Neural progenitor cell (in vitro differentiated cells): ENCODE data around the gene SCLT1.

ENCODE experiments used
- EZH2 ChIP-seq: fragments of 200-600 bp; sonication (generic); IDR thresholded peaks from 2 replicates; pipeline ENCODE4 v1.6.1; 2017; ENCODE audit warnings: antibody characterized with exemption, mild to moderate bottlenecking, moderate library complexity
- EZH2phosphoT487 ChIP-seq: fragments of 200-600 bp; sonication (generic); IDR thresholded peaks from 2 replicates; pipeline ENCODE4 v1.6.1; 2017; ENCODE audit warnings: antibody characterized with exemption

GRCh38 chr4:128940971-128941370 lies 152.4 kb downstream of the SCLT1 start:
- TF ChIP-seq EZH2 (no peak), EZH2phosphoT487 (no peak)
